Progenitor cell of endocrine pancreas (in vitro differentiated cells): Measurements from ENCODE around the gene TSPAN2. TPM values are rescaled to one million over a fixed set of nuclear protein-coding genes. Genes with fewer than 3 reads are reported as not detected.

Experiments used
- DNase-seq: peaks from one replicate; pipeline ENCODE4 v3.0.0; 2021; ENCODE audit warnings: low spot score; ENCODE audit not compliant: unreplicated experiment
- H3K27ac Mint-ChIP-seq: 2 replicates; pipeline ENCODE4 v1.8.0; 2021; ENCODE audit warnings: mild to moderate bottlenecking, moderate library complexity, mixed read lengths
- H3K27me3 Mint-ChIP-seq: 2 replicates; pipeline ENCODE4 v1.8.0; 2021; ENCODE audit warnings: mixed read lengths
- H3K36me3 Mint-ChIP-seq: 2 replicates; pipeline ENCODE4 v1.8.0; 2022; ENCODE audit warnings: mixed read lengths; ENCODE audit not compliant: insufficient read depth
- H3K4me1 Mint-ChIP-seq: 2 replicates; pipeline ENCODE4 v1.8.0; 2021; ENCODE audit warnings: low read depth, mixed read lengths
- H3K4me3 Mint-ChIP-seq: 2 replicates; pipeline ENCODE4 v1.8.0; 2021; ENCODE audit warnings: low read depth, mild to moderate bottlenecking, moderate library complexity, mixed read lengths
- H3K9me3 Mint-ChIP-seq: 2 replicates; pipeline ENCODE4 v1.8.0; 2021; ENCODE audit warnings: low read depth, mixed read lengths
- total RNA-seq: library from RNA; stranded (reverse); gene quantifications from 2 replicates; pipeline ENCODE4 v1.2.1, GENCODE V29; 2021
- TF ChIP-seq, protein P1 (sequence below): fragments of 200-600 bp; sonication (generic); IDR thresholded peaks from one replicate; pipeline ENCODE4 v1.5.0; 2021; ENCODE audit warnings: antibody characterized with exemption, mild to moderate bottlenecking; ENCODE audit not compliant: unreplicated experiment

Gene TSPAN2
- total RNA-seq, 1 donor from 2014 or later, result 22.5 TPM

GRCh38 chr1:115121793-115122192 lies 32.5 kb upstream of the TSPAN2 start:
- H3K27me3 Mint-ChIP-seq, result no peaks in the 10 kb centered on the region
- H3K27ac Mint-ChIP-seq, result no peak overlapping the region
- H3K4me3 Mint-ChIP-seq, result no peak overlapping the region
- H3K9me3 Mint-ChIP-seq, result peaks cover 23% of the 10 kb centered on the region
- peaks cover 6% of the 10 kb centered on the region for H3K36me3 Mint-ChIP-seq
- no peak for DNase-seq
- TF ChIP-seq, protein P1, sequence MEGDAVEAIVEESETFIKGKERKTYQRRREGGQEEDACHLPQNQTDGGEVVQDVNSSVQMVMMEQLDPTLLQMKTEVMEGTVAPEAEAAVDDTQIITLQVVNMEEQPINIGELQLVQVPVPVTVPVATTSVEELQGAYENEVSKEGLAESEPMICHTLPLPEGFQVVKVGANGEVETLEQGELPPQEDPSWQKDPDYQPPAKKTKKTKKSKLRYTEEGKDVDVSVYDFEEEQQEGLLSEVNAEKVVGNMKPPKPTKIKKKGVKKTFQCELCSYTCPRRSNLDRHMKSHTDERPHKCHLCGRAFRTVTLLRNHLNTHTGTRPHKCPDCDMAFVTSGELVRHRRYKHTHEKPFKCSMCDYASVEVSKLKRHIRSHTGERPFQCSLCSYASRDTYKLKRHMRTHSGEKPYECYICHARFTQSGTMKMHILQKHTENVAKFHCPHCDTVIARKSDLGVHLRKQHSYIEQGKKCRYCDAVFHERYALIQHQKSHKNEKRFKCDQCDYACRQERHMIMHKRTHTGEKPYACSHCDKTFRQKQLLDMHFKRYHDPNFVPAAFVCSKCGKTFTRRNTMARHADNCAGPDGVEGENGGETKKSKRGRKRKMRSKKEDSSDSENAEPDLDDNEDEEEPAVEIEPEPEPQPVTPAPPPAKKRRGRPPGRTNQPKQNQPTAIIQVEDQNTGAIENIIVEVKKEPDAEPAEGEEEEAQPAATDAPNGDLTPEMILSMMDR, result no peak
- H3K4me1 Mint-ChIP-seq, result peaks cover 2% of the 10 kb centered on the region

GRCh38 chr1:115120296-115120695 lies 31.0 kb upstream of the TSPAN2 start:
- Mint-ChIP-seq H3K9me3 (peaks cover 23% of the 10 kb centered on the region), H3K4me1 (peaks cover 2% of the 10 kb centered on the region), H3K36me3 (peaks cover 6% of the 10 kb centered on the region), H3K4me3 (no peak overlapping the region), H3K27ac (no peak overlapping the region), H3K27me3 (no peaks in the 10 kb centered on the region)
- TF ChIP-seq, protein P1, result no peak
- DNase-seq, result no peak

- H3K4me1 Mint-ChIP-seq, result peaks cover 2% of the 10 kb centered on the region
- no peak overlapping the region for H3K4me3 Mint-ChIP-seq
- peaks cover 6% of the 10 kb centered on the region for H3K36me3 Mint-ChIP-seq
- no peak for DNase-seq
- peaks cover 19% of the 10 kb centered on the region for H3K9me3 Mint-ChIP-seq
- H3K27me3 Mint-ChIP-seq, result no peaks in the 10 kb centered on the region
- TF ChIP-seq, protein P1, result no peak
- H3K27ac Mint-ChIP-seq, result no peak overlapping the region
Measured at GRCh38 chr1:115118611-115119010, 29.3 kb upstream of the TSPAN2 start.

DNA sequence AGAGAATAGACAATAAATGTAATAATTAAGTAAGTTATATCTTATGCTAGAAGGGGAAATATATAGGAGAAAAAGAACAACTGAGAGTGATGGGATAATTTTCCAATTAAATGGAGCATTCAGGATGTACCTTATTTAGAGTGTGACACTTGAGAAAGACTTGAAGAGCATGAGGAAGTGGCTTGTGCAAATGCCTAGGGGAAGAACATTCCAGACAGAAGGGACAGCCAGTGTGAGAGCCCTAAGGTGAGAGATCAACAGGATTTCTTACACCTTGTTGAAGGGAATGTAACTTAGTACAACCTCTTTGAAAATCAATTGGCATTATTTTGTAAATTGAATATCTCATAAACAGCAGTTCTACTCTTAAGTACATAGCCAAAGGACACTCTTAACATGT lies 28.8 kb upstream of the TSPAN2 start:
- TF ChIP-seq, protein P1, result no peak
- H3K27ac Mint-ChIP-seq, result no peak overlapping the region
- peaks cover 19% of the 10 kb centered on the region for H3K9me3 Mint-ChIP-seq
- H3K4me3 Mint-ChIP-seq, result no peak overlapping the region
- peaks cover 6% of the 10 kb centered on the region for H3K36me3 Mint-ChIP-seq
- DNase-seq, result no peak
- no peaks in the 10 kb centered on the region for H3K27me3 Mint-ChIP-seq
- peaks cover 2% of the 10 kb centered on the region for H3K4me1 Mint-ChIP-seq

DNA sequence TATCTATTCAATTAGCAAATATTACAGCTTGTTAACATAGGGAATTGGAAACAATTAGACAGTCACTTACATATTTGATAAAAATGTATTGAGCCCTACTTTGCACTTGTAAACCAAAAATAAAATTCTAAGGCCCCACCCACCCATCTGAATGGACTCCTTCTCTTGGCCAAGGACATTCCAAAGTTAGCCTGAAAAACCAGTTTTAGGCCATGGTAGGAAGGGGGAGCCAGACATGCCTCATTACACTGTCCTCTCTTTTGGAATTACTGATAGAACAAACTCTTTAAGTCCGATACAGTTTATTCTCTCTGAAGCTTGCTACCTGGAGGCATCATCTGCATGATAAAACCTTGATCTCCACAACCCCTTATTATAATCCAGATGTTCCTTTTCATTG lies 28.0 kb upstream of the TSPAN2 start:
- Mint-ChIP-seq H3K27me3 (no peaks in the 10 kb centered on the region), H3K36me3 (peaks cover 6% of the 10 kb centered on the region), H3K4me3 (no peak overlapping the region), H3K9me3 (peaks cover 19% of the 10 kb centered on the region), H3K4me1 (peaks cover 2% of the 10 kb centered on the region), H3K27ac (no peak overlapping the region)
- DNase-seq, result no peak
- TF ChIP-seq, protein P1, result no peak
